SW480 (cell line): ENCODE measurements around the gene ACOT6.
"Not testable (repeated sequence)": the region's sequence is repeated elsewhere in the genome, so short reads cannot be mapped to it uniquely, and the experiment has no call there.

Experiments
- DNase-seq: peaks from one replicate; pipeline ENCODE4 v3.0.0-alpha.2; 2016; ENCODE audit warnings: low spot score

The ACOT6 gene, protein sequence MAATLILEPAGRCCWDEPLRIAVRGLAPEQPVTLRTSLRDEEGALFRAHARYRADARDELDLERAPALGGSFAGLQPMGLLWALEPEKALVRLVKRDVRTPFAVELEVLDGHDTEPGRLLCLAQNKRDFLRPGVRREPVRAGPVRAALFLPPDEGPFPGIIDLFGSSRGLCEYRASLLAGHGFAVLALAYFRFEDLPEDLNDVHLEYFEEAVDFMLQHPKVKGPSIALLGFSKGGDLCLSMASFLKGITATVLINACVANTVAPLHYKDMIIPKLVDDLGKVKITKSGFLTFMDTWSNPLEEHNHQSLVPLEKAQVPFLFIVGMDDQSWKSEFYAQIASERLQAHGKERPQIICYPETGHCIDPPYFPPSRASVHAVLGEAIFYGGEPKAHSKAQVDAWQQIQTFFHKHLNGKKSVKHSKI

DNA sequence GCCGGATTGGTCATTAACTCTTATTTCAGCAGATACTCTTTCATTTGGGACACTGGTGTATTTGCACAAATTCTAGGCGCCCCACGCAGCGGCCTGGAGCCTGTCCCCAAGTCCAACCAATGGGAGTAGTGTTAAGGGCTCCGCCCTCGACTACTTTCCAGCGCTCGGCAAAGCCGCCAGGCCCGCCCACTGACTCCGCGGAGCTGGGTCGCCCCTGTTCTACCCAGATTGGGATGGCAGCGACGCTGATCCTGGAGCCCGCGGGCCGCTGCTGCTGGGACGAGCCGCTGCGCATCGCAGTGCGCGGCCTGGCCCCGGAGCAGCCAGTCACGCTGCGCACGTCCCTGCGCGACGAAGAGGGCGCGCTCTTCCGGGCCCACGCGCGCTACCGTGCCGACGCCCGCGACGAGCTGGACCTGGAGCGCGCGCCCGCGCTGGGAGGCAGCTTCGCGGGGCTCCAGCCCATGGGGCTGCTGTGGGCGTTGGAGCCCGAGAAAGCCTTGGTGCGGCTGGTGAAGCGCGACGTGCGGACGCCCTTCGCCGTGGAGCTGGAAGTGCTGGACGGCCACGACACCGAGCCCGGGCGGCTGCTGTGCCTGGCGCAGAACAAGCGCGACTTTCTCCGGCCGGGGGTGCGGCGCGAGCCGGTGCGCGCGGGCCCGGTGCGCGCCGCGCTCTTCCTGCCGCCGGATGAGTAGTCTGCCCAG lies at the start of gene ACOT6:
Gene ACOT6, plus strand, starts transcription at position 179 of the 707 bp plus-strand sequence. Its CDS starts 55 bp downstream, at position 234.
- DNase-seq = peak; percentile 88

DNA sequence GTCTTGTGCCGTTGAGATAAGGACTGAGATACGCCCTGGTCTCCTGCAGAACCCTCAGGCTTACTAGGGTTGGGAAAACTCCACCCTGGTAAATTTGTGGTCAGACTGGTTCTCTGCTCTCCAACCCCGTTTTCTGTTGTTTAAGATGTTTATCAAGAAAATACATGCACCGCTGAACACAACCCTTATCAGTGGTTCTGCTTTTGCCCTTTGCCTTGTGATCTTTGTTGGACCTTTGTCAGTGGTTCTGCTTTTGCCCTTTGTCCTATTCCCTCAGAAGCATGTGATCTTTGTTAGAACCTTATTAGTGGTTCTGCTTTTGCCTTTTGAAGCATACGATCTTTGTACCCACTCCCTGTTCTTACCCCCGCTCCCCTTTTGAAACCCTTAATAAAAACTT lies 49.6 kb upstream of the ACOT6 start:
- DNase-seq = not testable (repeated sequence)

DNA sequence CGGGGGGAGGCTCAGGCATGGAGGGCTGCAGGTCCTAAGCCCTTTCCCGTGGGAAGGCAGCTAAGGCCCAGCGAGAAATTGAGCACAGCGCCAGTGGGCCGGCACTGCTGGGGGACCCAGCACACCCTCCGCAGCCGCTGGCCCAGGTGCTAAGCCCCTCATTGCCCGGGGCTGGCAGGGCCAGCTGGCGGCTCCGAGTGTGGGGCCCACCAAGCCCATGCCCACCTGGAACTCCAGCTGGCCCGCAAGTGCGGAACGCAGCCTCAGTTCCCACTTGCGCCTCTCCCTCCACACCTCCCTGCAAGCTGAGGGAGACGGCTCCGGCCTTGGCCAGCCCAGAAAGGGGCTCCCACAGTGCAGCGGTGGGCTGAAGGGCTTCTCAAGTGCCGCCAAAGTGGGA lies 45.9 kb upstream of the ACOT6 start:
- DNase-seq = not testable (repeated sequence)

DNA sequence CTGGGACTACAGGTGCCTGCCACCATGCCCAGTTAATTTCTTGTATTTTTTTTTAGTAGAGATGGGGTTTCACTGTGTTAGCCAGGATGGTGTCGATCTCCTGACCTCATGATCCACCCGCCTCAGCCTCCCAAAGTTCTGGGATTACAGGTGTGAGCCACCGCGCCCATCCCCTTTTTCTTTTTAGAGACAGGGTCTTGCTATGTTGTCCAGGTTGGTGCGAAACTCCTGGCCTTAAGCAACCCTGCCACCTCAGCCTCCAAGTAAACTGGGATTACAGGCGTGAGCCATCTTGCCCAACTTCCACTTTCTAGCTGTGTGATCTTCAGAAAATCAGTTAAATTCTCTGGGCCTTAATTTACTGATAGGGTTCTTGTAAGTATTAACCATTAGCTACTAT lies 45.4 kb upstream of the ACOT6 start:
- DNase-seq = not testable (repeated sequence)

DNA sequence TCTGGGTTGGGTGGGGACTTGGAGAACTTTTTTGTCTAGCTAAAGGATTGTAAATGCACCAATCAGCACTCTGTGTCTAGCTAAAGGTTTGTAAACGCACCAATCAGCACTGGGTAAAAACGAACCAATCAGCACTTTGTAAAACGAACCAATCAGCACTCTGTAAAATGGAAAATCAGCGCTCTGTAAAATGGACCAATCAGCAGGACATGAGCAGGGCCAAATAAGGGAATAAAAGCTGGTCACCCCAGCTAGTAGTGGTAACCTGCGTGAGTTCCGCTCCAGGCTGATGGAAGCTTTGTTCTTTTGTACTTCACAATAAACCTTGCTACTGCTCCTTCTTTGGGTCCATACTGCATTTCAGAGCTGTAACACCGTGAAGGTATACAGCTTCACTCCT lies 45.0 kb upstream of the ACOT6 start:
- no peak for DNase-seq

DNA sequence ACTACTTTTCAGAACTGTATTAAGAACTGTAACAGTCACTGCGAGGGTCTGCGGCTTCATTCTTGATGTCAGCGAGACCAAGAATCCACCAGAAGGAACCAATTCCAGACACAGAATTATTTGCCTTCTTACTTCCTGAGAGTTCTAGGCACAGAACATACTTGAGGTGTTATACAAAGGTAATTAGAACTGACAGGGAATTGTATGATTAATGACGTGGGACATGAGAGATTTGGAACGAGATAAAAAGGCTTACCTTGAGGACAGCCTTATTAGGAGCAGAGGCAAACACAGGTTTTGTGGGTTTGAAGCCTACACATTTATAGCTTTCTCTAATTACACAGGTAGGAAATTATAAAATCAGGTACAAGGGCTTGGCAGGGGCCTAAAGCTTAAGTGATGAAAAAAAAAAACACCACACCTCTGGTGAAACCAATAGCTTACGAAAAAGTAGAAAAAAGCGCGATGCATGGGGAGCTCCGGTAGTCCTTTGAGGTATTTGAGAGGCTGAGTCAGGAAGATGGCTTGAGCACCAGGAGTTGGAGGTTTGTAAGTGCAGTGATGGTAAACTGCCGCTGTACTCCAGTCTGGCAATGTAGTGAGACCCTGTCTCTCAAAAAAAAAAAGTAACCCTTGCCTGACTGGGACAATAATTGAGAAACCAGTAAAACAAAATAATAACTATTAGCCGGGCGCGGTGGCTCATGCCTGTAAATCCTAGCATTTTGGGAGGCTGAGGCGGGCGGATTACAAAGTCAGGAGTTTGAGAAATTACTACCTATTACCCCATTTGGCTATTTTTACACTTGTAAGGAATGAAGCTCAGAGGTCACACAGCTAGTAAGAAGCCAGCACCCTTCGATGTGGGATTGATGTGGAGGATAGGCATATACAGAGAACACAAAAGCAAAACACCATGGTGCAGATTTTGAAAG lies 44.1 kb upstream of the ACOT6 start:
- DNase-seq = peak; percentile 53

DNA sequence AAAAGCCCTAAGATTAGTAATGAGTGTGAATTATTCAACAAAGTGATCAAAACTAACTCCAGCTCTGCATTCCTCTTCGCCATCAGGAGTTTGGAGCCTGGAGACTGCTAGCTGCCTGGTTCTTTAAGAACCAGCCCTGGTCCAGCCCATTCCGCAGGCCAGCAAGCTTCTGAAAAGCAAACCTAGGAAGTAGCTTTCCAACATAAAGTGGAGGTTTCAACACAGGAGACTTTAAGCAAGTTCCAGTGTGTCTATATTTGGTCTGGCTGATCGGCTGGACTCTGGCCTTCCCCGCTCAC lies 43.5 kb upstream of the ACOT6 start:
- peak; percentile 12 for DNase-seq

DNA sequence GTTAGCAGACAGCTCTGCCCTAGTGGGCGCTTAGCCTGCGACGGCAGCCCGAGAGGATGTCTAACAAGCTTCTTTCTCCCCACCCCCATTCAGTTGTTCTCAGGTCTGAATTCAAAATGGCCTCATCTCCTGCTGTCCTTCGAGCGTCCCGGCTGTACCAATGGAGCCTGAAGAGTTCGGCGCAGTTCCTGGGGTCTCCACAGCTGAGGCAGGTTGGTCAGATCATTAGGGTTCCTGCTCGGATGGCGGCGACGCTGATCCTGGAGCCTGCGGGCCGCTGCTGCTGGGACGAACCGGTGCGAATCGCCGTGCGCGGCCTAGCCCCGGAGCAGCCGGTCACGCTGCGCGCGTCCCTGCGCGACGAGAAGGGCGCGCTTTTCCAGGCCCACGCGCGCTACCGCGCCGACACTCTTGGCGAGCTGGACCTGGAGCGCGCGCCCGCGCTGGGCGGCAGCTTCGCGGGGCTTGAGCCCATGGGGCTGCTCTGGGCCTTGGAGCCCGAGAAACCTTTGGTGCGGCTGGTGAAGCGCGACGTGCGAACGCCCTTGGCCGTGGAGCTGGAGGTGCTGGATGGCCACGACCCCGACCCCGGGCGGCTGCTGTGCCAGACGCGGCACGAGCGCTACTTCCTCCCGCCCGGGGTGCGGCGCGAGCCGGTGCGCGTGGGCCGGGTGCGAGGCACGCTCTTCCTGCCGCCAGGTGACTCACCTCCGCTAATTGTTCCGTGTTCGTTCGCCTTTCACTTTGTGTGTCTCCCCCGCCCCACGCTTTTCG lies 42.9 kb upstream of the ACOT6 start, which contains the start of gene ACOT2:
Gene ACOT2, plus strand, starts transcription at position 29 of the 774 bp plus-strand sequence. Its CDS starts 28 bp downstream, at position 57.
- peak; percentile 95 for DNase-seq

DNA sequence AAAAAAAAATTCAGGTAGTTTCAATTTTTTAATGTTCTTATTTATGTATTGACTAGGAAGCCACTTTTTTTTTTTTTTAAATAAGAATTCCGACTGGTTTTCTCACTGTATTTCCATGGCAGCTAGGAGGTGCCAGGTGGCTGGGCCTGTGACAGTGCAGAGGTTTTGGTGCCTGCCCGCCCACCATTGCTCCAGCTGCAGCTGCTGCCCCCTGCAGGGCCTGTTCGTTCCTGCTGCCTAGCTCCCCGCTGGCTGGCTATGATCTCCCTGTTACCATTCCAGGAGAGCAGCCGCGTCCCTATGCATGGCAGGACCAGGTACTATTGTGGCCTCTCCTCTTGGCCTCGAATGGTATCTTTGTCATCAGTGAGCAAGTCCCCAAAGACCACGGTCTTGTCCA lies 41.4 kb upstream of the ACOT6 start:
- DNase-seq = peak; percentile 48

DNA sequence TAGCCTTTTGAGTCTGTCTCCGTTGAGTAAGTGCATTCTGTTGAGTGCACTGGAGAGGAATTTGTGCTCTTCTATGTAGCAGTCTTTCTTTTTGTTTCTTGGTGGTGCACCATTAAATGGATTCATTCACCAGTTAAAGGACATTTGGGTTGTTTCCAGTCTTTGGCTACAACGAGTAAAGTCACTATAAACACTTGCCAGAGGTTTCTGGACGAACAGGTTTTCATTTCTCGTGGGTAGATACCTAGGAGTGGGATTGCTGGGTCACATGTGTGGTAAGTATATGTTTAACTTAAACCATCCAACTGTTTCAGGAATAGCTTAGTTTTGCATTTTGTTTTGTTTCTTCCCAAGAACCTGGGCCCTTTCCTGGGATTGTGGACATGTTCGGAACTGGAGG lies 39.3 kb upstream of the ACOT6 start:
- DNase-seq = not testable (repeated sequence)

DNA sequence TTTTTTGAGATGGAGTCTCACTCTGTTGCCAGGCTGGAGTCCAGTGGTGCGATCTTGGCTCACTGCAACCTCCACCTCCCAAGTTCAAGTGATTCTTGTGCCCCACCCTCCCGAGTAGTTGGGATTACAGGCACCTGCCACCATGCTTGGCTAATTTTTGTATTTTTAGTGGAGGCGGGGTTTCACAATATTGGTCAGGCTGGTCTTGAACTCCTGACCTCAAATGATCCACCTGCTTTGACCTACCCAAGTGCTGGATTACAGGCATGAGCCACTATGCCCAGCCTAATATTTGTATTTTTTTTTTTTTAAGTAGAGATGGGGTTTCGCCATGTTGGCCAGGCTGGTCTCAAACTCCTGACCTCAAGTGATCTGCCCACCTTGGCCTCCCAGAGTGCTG lies 38.6 kb upstream of the ACOT6 start:
- DNase-seq = not testable (repeated sequence)

DNA sequence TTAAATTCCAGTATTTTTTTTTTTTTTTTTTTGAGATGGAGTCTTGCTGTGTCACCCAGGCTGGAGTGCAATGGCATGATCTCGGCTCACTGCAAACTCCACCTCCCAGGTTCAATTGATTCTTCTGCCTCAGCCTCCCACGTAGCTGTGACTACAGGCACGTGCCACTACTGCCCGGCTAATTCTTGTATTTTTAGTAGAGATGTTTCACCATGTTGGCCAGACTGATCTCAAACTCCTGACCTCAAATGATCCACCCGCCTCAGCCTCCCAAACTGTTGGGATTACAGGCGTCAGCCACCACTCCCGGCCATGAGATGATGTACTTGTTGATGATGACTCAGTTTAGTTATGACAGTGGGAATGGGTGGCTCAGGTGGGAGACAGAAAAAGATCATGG lies 38.1 kb upstream of the ACOT6 start:
- not testable (repeated sequence) for DNase-seq

DNA sequence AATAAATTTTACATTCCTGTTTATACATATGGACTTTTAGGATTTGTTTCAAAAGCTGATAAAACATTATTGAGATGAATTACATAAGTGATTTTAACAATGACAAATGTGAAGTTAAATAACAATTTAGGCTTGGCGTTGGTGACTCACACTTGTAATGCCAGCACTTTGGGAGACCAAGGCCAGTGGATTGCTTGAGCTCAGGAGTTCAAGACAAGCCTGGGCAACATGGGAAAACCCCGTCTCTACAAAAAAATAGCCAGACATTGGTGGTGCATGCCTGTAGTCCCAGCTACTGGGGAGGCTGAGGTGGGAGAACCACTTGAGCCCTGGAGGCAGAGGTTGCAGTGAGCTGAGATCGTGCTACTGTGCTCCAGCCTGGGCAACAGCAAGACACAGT lies 35.9 kb upstream of the ACOT6 start:
- no peak for DNase-seq

DNA sequence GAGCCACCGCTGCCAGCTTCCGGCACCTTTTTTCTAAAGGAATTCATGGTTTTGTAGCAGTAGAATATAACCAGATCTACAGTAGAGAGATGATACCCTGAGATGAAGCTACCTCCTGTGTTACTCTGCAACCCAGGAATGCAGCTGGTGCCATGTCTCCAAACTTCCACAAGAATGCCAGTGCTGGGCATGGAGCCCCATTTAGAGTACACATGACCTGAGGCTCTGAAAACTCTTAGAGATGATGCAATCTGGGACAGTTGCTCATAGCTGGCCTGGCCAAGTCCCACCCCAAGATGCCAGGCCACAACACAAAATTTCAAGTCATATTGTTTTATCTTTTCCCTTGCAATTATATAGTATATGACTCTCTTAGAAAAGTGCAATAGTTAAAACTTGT lies 35.1 kb upstream of the ACOT6 start:
- not testable (repeated sequence) for DNase-seq

DNA sequence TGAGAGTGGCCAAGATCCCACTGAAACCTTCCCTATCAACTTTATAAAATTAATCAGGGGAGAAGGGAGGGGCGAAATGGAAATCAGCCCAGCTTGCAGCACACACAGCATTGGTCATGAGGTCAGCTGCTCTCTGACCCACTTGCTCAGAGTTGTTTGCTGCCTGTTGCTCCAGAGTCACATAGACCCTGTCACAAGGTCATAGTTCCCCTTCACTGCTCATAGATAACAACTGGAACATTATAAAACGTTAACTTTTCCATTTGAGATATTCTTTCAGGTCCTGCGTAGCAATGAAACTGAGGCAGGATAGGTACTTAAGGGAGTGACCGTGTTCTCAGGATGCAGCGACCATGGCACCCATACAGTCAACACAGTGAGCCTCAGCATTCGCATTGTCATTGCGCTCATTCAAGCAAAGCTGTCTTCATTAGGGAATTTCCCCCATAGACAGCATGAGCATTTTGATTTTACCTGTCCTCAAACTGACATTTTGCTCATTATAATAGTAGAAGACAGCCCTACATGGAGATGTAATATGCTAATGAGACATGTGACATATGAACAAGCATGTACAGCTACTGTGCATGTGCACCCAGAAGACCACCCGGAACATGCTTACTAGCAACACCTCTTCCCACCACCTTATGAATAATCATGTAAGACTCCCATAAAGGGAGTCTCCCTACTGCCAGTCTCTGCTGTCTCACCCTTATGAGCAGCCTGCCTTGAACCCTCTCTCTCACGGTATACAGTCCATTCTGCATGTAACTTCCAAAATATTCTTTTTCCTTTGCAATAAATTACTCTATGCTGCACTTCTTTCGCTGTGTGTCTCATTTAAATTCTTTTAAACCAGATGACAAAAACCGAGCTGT lies 30.0 kb upstream of the ACOT6 start:
- not testable (repeated sequence) for DNase-seq

DNA sequence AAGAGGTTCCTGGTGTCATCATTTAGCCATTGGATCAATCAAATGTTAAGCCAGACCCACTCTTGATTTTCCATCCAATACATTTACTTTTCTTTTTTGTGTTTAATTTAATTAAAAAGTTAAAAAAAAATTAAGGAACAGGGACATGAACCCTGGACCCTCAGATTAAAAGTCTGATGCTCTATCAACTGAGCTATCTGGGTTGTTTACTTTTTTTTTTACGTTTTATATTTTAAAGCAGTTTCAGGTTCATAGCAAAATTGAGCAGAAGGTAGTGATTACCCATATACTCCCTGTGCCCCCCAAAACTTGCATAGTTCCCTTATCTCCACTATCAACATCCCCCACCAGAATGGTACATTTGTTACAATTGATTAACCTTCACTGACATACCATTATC lies 23.6 kb upstream of the ACOT6 start:
- no peak for DNase-seq

DNA sequence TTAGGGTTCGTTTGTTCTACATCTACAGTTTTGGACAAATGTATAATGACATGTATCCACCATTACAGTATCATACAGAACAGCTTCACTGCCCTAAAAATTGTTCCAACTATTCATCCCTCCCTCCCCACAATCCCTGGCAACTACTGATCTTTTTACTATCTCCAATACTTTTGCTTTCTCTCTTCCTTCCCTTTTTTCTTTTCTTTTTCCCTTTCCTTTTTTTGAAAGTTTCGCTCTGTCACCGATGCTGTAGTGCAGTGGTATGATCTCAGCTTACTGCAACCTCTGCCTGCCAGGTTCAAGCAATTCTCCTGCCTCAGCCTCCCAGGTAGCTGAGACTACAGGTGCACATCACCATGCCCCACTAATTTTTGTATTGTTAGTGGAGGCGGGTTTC lies 23.2 kb upstream of the ACOT6 start:
- no peak for DNase-seq

DNA sequence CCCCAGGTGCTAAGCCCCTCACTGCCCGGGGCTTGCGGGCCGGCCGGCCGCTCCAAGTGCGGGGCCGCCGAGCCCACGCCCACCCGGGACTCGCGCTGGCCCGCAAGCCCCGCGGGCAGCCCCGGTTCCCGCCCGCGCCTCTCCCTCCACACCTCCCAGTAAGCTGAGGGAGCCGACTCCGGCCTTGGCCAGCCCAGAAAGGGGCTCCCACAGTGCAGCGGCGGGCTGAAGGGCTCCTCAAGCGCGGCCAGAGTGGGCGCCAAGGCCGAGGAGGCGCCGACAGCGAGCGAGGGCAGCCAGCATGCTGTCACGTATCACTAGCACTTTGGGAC lies 21.7 kb upstream of the ACOT6 start:
- not testable (repeated sequence) for DNase-seq

DNA sequence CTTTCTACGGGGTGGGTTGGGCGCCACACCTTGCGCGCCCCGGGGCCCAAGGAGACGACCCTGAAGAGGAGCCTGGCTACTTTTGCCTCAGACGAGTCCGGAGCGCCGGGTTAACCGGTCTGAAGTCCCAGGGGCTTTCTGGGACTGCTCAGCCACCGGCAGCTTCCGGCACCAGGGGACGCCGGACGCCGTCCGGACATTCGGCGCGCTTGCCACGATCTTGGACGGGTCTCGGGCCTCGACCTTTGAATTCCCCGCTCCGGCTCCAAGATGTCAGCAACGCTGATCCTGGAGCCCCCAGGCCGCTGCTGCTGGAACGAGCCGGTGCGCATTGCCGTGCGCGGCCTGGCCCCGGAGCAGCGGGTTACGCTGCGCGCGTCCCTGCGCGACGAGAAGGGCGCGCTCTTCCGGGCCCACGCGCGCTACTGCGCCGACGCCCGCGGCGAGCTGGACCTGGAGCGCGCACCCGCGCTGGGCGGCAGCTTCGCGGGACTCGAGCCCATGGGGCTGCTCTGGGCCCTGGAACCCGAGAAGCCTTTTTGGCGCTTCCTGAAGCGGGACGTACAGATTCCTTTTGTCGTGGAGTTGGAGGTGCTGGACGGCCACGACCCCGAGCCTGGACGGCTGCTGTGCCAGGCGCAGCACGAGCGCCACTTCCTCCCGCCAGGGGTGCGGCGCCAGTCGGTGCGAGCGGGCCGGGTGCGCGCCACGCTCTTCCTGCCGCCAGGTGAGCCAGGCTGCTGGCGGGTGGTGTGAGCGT lies 20.4 kb upstream of the ACOT6 start, which contains the start of gene ACOT4:
Gene ACOT4, plus strand, starts transcription at position 184 of the 760 bp plus-strand sequence. Its CDS starts 87 bp downstream, at position 271.
- DNase-seq = peak; percentile 80

DNA sequence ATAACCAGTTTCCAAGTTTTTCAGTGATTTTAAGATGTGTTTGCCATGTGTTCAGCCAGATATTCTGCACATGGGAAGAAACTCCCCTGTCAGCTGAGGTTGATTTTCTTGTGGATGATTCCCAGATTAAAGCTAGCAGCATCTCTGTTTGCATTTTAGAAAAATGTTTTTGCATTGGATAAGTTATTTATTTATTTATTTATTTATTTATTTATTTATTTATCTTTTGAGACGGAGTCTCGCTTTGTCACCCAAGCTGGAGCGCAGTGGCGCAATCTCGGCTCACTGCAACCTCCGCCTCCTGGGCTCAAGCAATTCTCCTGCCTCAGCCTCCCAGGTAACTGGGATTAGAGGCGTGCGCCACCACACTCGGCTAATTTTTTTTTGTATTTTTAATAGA lies 17.8 kb upstream of the ACOT6 start:
- DNase-seq = no peak
